Aorta (tissue), 5 donors: ENCODE data around the gene CLEC2B. TPM values are rescaled to one million over a fixed set of nuclear protein-coding genes. Genes with fewer than 3 reads are reported as not detected.

Source experiments
- ATAC-seq: fragments of 200-7000 bp; cut with Tn5 transposase; one replicate; pipeline ENCODE4 v1.9.1; 2022; ENCODE audit warnings: moderate library complexity; ENCODE audit not compliant: low FRiP score
- DNase-seq, 2 donors: peaks; one replicate each; pipeline ENCODE4 v3.0.0-alpha.2; 2020
- H3K27ac ChIP-seq, 2 donors: one replicate each; pipeline ENCODE4 v1.5.1; 2013; ENCODE audit warnings: low read length in 2 of 2, mild to moderate bottlenecking in 2 of 2, moderate library complexity in 2 of 2, control low read depth in 1 of 2, inconsistent platforms in 1 of 2, low read depth in 1 of 2
- H3K27me3 ChIP-seq, 2 donors: one replicate each; pipeline ENCODE4 v1.6.1; 2013; ENCODE audit warnings: control low read depth in 1 of 2, low read length in 1 of 2, mild to moderate bottlenecking in 1 of 2, moderate library complexity in 1 of 2; ENCODE audit not compliant: insufficient read depth in 2 of 2, control insufficient read depth in 1 of 2
- H3K36me3 ChIP-seq, 2 donors: one replicate each; pipeline ENCODE4 v1.6.1; 2013; ENCODE audit warnings: control low read depth in 1 of 2, low read length in 1 of 2, mild to moderate bottlenecking in 1 of 2; ENCODE audit not compliant: insufficient read depth in 2 of 2, control insufficient read depth in 1 of 2
- H3K4me1 ChIP-seq, 2 donors: one replicate each; pipeline ENCODE4 v1.6.1; 2013; ENCODE audit warnings: low read length in 2 of 2, control low read depth in 1 of 2, mild to moderate bottlenecking in 1 of 2, moderate library complexity in 1 of 2; ENCODE audit not compliant: insufficient read depth in 2 of 2, control insufficient read depth in 1 of 2
- H3K4me3 ChIP-seq, 2 donors: one replicate each; pipeline ENCODE4 v1.5.1; 2013; ENCODE audit warnings: low read length in 2 of 2, control low read depth in 1 of 2, mild to moderate bottlenecking in 1 of 2
- H3K9me3 ChIP-seq: one replicate; pipeline ENCODE4 v1.6.1; 2013; ENCODE audit warnings: mild to moderate bottlenecking, low read length; ENCODE audit not compliant: control insufficient read depth
- WGBS, 2 donors: extraction: QIAGEN DNeasy Blood & Tissue Kit; methylation state at CpG; one replicate each; pipeline ENCODE4 v1.1.7; 2013; 5-methylcytosine and 5-hydroxymethylcytosine counted together
- intact Hi-C, 2 donors: fragments of 100-400 bp; cut with DNase I; formaldehyde crosslinking; loops; one replicate each; pipeline versions ENCODE4 v1.14.2 to v1.15.0; 2022
- polyA plus RNA-seq, 2 donors: library from polyadenylated mRNA; stranded (reverse); fragments of 200-250 nt; gene quantifications; one replicate each; pipeline ENCODE4 v1.2.3, GENCODE V29; 2013
- total RNA-seq, 2 donors: library from RNA; stranded (reverse); fragmentation: NEBNext Ultra II Directional; extraction: Animal tissue kit (Norgen Biotek cat#: 25700); gene quantifications; one replicate each; pipeline ENCODE4 v1.2.1, GENCODE V29; 2021
- donor health status: healthy with polysubstance abuse.
- donor health status: Bipolar disorder and iron deficiency.
- donor health status: DM: no; HTN: no; CAD: no.
- donor health status: DM: no; HTN: no; CAD: no.
- donor health status: DM: yes; HTN: yes; CAD: no.

Gene CLEC2B
- total and polyA plus RNA-seq, 4 donors: 1.2 to 23.3 (median 10.7) TPM

DNA sequence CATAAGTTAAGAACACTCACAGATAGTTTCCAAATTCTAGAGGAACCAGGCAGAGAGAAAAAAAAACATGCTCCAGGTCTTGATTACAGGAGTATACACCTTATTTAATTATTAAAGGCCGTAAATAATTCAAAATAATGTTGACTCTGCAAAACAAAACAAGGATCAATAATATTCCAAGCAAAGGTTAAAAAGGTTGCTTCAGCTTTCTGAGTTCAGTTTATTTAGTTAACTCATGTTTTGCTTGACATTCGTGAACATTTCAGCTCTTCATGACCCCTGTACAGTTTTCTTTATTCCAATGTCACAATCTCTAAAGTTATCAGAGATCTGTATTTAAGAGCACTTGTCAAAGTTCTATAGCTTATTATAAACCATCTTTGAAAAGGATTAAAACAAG is 31.8 kb upstream of the CLEC2B start:
- no peak for ATAC-seq
- Histone ChIP-seq H3K4me3 (no peak overlapping the region), H3K36me3 (no peaks in the 10 kb centered on the region), H3K4me1 (no peaks in the 10 kb centered on the region), H3K9me3 (peaks cover 2% of the 10 kb centered on the region), H3K27ac (no peak overlapping the region), H3K27me3 (peaks cover 0 to 2% of the 10 kb centered on the region in 2 donors)
- intact Hi-C loops: no loop called here
- DNase-seq: no peak
- WGBS, 2 donors: 42 to 46% methylated on average over 2 of the region's 2 CpGs

DNA sequence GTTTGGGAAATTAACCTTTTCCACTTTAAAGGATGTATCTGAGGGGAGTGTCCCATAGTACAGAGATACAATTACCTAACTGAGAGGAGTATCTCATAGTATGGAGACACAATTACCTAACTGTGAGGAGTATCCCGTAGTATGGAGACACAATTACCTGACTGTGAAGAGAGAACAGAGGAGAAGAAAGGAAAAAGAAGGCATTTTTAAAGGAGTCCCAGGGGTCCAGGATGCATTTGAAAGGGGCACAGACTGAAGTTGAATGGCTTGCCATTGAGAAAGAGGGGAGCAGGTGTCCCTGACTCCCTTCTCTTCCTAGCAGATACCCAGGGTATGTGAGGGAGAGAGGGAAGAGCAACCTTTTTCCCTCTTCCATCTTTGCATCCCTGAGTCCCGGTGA is 30.1 kb upstream of the CLEC2B start:
- intact Hi-C loops: no loop called here
- H3K36me3 ChIP-seq: no peaks in the 10 kb centered on the region
- H3K27me3 ChIP-seq: peaks cover 0 to 2% of the 10 kb centered on the region in 2 donors
- no peak for ATAC-seq
- no peak overlapping the region for H3K4me3 ChIP-seq
- WGBS, 2 donors: 89 to 90% methylated on average over 2 of the region's 2 CpGs
- no peaks in the 10 kb centered on the region for H3K4me1 ChIP-seq
- peaks cover 2% of the 10 kb centered on the region for H3K9me3 ChIP-seq
- no peak overlapping the region for H3K27ac ChIP-seq
- DNase-seq: no peak

DNA sequence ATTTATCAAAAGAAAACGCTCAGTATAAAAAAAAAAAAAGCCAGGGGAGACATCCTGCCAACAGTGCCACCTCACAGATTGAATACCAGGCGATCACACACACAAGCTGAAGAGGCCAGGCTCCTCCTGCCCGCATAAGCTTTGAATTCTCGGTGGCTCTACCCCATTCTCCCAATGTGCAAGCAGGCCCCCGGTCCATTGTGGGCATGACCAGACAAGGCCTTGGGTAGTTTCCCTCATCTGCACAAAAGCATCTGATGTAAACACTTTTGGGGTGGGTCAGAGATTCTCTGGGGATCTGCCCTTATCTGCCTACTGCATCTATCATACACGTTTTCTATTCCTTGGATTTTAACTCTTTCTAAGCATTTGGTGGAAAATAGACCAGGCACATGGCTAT is 28.4 kb upstream of the CLEC2B start:
- Histone ChIP-seq H3K4me3 (no peak overlapping the region), H3K9me3 (peaks cover 2% of the 10 kb centered on the region), H3K27me3 (peaks cover 0 to 2% of the 10 kb centered on the region in 2 donors), H3K36me3 (no peaks in the 10 kb centered on the region), H3K4me1 (no peaks in the 10 kb centered on the region), H3K27ac (no peak overlapping the region)
- DNase-seq: no peak
- ATAC-seq: no peak
- 59 to 62% methylated on average over 6 of the region's 6 CpGs for WGBS, 2 donors
- intact Hi-C loops: no loop called here

DNA sequence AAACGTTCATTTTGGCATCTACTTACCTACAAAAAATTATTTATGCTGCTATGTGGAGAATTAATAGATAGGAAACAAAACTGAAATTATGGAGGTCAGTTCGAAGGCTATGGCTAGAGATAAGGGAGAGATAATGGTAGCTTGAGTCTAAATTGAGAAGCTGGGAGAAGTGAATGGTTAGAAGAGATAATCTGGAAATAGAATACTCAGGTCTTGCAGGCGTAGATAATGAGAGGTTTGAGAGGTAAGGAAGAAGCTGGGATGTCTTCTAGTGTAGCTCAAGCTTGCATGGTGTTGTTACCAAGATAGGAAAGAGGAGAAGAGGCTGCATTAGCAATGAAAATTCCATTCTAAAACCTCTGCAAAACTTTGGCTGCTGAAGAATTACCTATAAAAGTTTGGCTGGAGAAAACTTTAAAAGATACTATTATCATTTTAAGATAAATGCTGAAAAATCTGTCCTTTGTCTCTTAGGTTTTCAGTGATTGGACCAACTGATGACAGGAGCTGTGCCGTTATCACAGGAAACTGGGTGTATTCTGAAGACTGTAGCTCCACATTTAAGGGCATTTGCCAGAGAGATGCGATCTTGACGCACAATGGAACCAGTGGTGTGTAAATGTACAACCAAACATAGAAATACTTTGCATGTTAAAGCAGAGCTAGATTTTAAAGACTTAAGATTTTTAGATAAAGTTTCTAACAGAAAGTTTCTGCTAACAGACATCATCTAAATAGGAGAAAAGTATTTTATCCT is 26.2 kb upstream of the CLEC2B start:
- peaks cover 0 to 2% of the 10 kb centered on the region in 2 donors for H3K27me3 ChIP-seq
- no peaks in the 10 kb centered on the region for H3K36me3 ChIP-seq
- H3K4me3 ChIP-seq: no peak overlapping the region
- H3K27ac ChIP-seq: no peak overlapping the region
- no peak for DNase-seq
- H3K4me1 ChIP-seq: no peaks in the 10 kb centered on the region
- ATAC-seq: no peak
- intact Hi-C loops: no loop called here
- WGBS, 2 donors: 64 to 65% methylated on average over 6 of the region's 6 CpGs
- peaks cover 2% of the 10 kb centered on the region for H3K9me3 ChIP-seq

DNA sequence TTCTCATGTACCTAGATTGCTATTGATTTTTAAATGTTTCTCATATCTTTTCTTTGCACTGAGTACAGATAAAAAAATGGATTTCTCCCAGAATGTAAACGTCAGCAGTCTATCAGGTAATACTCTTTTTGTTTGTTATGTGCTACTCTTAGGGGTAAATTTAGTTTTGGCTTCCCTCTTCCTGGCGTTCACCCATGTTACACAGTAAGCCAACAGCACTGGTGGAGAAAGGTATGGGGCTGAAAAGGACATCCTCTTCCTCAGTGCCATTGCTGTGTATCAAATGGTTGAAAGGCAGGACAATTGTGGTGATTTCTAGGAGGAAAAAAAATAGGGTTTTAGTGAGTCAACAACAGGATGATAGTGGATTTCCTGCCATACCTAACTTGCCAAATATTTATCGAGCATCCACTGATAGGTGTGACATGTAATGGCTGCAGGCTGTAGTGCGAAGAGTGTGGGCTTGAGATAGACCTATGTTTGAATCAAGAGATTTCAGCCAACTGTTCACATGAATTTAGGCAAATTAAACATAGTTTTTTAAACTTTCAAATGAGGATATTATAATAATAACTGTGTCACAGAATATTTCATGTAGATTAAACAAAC is 19.6 kb upstream of the CLEC2B start:
- Histone ChIP-seq H3K27me3 (no peaks in the 10 kb centered on the region), H3K27ac (no peak overlapping the region), H3K4me3 (no peak overlapping the region), H3K9me3 (no peaks in the 10 kb centered on the region), H3K36me3 (no peaks in the 10 kb centered on the region), H3K4me1 (no peaks in the 10 kb centered on the region)
- intact Hi-C loops: no loop called here
- 71% methylated on average over 4 of the region's 4 CpGs for WGBS, 2 donors
- DNase-seq: no peak
- ATAC-seq: no peak

DNA sequence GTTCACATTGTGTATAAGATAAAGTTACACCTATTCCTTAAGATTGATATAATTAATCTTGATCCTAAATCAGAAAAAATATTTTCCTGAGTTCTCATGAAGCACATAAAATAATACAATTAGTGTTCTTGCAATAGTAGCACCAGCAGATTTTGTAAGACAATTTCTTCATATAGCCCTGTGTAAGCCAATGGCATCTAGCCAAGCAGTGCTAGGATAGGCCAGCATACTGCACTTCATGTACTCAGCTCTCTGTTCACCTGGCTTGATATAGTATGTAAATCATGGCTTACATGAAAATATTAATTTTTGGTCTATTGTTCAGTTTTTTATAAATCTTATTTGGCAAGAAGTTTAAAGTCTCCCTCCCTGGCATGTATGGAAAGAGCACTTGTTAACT is 14.0 kb upstream of the CLEC2B start:
- Histone ChIP-seq H3K9me3 (no peaks in the 10 kb centered on the region), H3K27me3 (peaks cover 0 to 2% of the 10 kb centered on the region in 2 donors), H3K4me1 (no peaks in the 10 kb centered on the region), H3K27ac (no peak overlapping the region), H3K36me3 (no peaks in the 10 kb centered on the region), H3K4me3 (no peak overlapping the region)
- ATAC-seq (no peak), DNase-seq (no peak)
- intact Hi-C loops: no loop called here

DNA sequence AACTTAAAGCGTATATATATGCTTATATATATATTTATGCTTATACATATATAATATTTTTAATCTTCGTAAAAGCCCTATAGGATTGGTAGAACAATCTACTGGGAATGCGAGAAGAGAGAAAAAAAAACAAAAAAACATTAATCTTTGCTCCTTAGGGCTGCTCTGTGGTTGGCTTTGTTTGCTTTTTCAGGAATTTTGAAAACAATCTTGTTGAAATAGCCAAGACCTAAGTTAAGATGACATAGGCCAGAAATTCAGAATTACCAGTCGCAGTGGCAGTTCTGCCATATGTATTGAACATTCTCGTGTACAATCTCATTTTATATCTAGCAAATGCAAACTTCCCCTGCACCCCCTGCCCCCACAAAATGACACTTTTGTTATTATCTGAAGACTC is 12.8 kb upstream of the CLEC2B start:
- no peaks in the 10 kb centered on the region for H3K9me3 ChIP-seq

DNA sequence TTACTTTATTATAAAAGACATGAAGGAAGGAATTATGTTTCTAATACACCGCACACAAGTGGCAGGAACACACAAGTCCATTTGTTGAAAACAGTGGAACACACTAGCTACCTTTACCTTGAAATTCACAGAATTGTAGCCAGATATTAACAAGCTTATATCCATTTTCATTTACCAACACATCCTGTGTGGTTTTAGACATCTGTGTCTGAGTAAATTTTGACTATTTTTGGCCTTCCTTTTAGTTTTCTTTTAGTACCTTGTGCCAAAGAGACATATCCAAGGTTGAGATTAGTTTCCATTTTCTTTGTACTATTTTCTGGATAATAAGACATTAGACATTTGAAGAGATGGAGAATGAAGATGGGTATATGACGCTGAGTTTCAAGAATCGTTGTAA is 12.1 kb upstream of the CLEC2B start, which contains the start of gene KLRF2:
Gene KLRF2 (plus strand): TSS at position 244 of the 400 bp plus-strand sequence. CDS start 107 bp downstream, at position 351.
- ATAC-seq (no peak), DNase-seq (no peak)
- 93 to 94% methylated on average over 3 of the region's 3 CpGs for WGBS, 2 donors
- Histone ChIP-seq H3K27ac (no peak within 1 kb of the TSS), H3K36me3 (no peaks in the 10 kb centered on the region), H3K4me3 (no peak within 1 kb of the TSS), H3K9me3 (no peaks in the 10 kb centered on the region), H3K27me3 (peaks cover 0 to 2% of the 10 kb centered on the region in 2 donors), H3K4me1 (no peaks in the 10 kb centered on the region)
- intact Hi-C loops: no loop called here

More for the DNA sequence above, 12.8 kb upstream of the CLEC2B start:
- Histone ChIP-seq H3K36me3 (no peaks in the 10 kb centered on the region), H3K4me1 (no peaks in the 10 kb centered on the region), H3K4me3 (no peak overlapping the region), H3K27me3 (peaks cover 0 to 2% of the 10 kb centered on the region in 2 donors), H3K27ac (no peak overlapping the region)
- ATAC-seq (no peak), DNase-seq (no peak)
- 22 to 25% methylated on average over 5 of the region's 5 CpGs for WGBS, 2 donors
- intact Hi-C loops: no loop called here

DNA sequence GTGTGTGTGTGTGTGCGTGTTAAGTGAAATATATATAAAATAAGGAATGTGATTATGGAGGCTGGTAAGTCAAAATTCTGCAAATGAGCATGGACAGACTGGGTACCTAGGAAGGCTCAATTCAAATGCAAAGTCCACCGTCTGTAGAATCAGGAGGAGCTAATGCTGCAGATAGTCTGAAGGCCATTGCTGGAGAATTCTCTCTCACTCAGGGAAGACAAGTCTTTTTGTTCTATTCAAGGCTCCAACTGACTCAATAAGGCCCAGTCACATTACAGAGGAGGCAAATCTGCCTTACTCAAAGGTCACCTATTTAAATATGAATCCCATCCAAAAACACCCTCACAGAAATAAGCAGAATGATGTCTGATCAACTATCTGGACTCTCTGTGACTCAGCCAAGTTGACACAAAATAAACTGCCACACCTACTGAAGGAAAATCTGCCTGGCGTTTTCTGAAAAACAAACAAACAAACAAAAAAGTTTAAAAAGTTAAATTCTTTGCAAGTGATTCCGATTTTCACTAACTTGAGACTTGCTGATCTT is 11.5 kb upstream of the CLEC2B start:
- intact Hi-C loops: no loop called here
- peaks cover 0 to 2% of the 10 kb centered on the region in 2 donors for H3K27me3 ChIP-seq
- WGBS, 2 donors: 69 to 71% methylated on average over 4 of the region's 4 CpGs
- ATAC-seq: no peak
- DNase-seq: no peak
- H3K9me3 ChIP-seq: no peaks in the 10 kb centered on the region
- no peaks in the 10 kb centered on the region for H3K36me3 ChIP-seq
- no peaks in the 10 kb centered on the region for H3K4me1 ChIP-seq
- no peak overlapping the region for H3K4me3 ChIP-seq
- H3K27ac ChIP-seq: no peak overlapping the region
